Right atrium auricular region (tissue), 2 donors: ENCODE results near the gene CYP46A1. TPM values are rescaled to one million over a fixed set of nuclear protein-coding genes. Genes with fewer than 3 reads are reported as not detected.

Experiments
- DNase-seq: peaks from one replicate; pipeline ENCODE4 v3.0.0-alpha.2; 2019; ENCODE audit warnings: low spot score
- H3K27ac ChIP-seq, 2 donors: fragments of 200-600 bp; sonication (generic); 1 replicate in 1 of 2; 2 replicates in 1 of 2; pipeline ENCODE4 v1.5.1; 2016 to 2019
- H3K27me3 ChIP-seq, 2 donors: fragments of 200-600 bp; sonication (generic); one replicate each; pipeline versions ENCODE4 v1.5.1 to v1.6.0; 2017 to 2019
- H3K36me3 ChIP-seq: fragments of 200-600 bp; sonication (generic); one replicate; pipeline ENCODE4 v1.5.1; 2016
- H3K4me1 ChIP-seq, 2 donors: fragments of 200-600 bp; sonication (generic); one replicate each; pipeline versions ENCODE4 v1.5.1 to v1.6.0; 2017 to 2019
- H3K4me3 ChIP-seq, 2 donors: fragments of 200-600 bp; sonication (generic); 1 replicate in 1 of 2; 2 replicates in 1 of 2; pipeline ENCODE4 v1.5.1; 2017 to 2019; ENCODE audit warnings: mild to moderate bottlenecking in 1 of 2, moderate library complexity in 1 of 2
- H3K9me3 ChIP-seq, 2 donors: fragments of 200-600 bp; sonication (generic); one replicate each; pipeline ENCODE4 v1.5.1; 2019
- CTCF ChIP-seq, 2 donors: fragments of 200-600 bp; sonication (generic); IDR thresholded peaks; one replicate each; pipeline ENCODE4 v1.5.1; 2019; ENCODE audit warnings: antibody characterized with exemption in 2 of 2
- total RNA-seq, 2 donors: library from RNA; depleted of rRNA; stranded (reverse); fragments of >200 nt; gene quantifications; one replicate each; pipeline ENCODE4 v1.1.0, GENCODE V29; 2016

CYP46A1 gene
- total RNA-seq, 2 donors from 2014 or later = 1.4 to 6.9 TPM

GRCh38 chr14:99643343-99643742, 40.8 kb upstream of the CYP46A1 start:
- Histone ChIP-seq H3K27ac (no peak overlapping the region), H3K36me3 (no peaks in the 10 kb centered on the region), H3K9me3 (no peaks in the 10 kb centered on the region), H3K4me1 (peaks cover 0 to 14% of the 10 kb centered on the region in 2 donors), H3K4me3 (no peak overlapping the region), H3K27me3 (no peaks in the 10 kb centered on the region)
- TF ChIP-seq CTCF (IDR thresholded peaks at IDR 0.05) = no peak
- no peak for DNase-seq

- no peak for TF ChIP-seq CTCF (IDR thresholded peaks at IDR 0.05)
- H3K27ac ChIP-seq = no peak overlapping the region
- no peaks in the 10 kb centered on the region for H3K36me3 ChIP-seq
- H3K4me3 ChIP-seq = no peak overlapping the region
- H3K27me3 ChIP-seq = no peaks in the 10 kb centered on the region
- no peak for DNase-seq
- H3K4me1 ChIP-seq = peaks cover 0 to 14% of the 10 kb centered on the region in 2 donors
- H3K9me3 ChIP-seq = no peaks in the 10 kb centered on the region
Observed at GRCh38 chr14:99644035-99644587, 40.0 kb upstream of the CYP46A1 start.

- H3K36me3 ChIP-seq = no peaks in the 10 kb centered on the region
- peaks cover 0 to 14% of the 10 kb centered on the region in 2 donors for H3K4me1 ChIP-seq
- H3K9me3 ChIP-seq = no peaks in the 10 kb centered on the region
- TF ChIP-seq CTCF (IDR thresholded peaks at IDR 0.05) = peak in 1 of 2 donors; percentile 16
- H3K27me3 ChIP-seq = no peaks in the 10 kb centered on the region
- no peak for DNase-seq
- H3K4me3 ChIP-seq = peak within 1 kb of the TSS; percentile 29 to 59
- peak within 1 kb of the TSS; percentile 5 to 65 for H3K27ac ChIP-seq
Observed at GRCh38 chr14:99644723-99645544, 39.2 kb upstream of the CYP46A1 start, which contains the start of gene HHIPL1. Gene HHIPL1 (plus strand): TSS chr14:99645129. CDS start chr14:99645208, 79 bp downstream.

- Histone ChIP-seq H3K27me3 (no peaks in the 10 kb centered on the region), H3K4me3 (peak overlapping the region; percentile 29 to 59), H3K27ac (peak overlapping the region; percentile 5 to 65), H3K9me3 (no peaks in the 10 kb centered on the region), H3K4me1 (peaks cover 0 to 14% of the 10 kb centered on the region in 2 donors), H3K36me3 (no peaks in the 10 kb centered on the region)
- DNase-seq = no peak
- TF ChIP-seq CTCF (IDR thresholded peaks at IDR 0.05) = no peak
Observed at GRCh38 chr14:99645545-99646505, 38.3 kb upstream of the CYP46A1 start.

- no peak overlapping the region for H3K27ac ChIP-seq
- no peaks in the 10 kb centered on the region for H3K27me3 ChIP-seq
- TF ChIP-seq CTCF (IDR thresholded peaks at IDR 0.05) = no peak
- H3K4me3 ChIP-seq = no peak overlapping the region
- DNase-seq = peak; percentile 67
- H3K4me1 ChIP-seq = peaks cover 0 to 14% of the 10 kb centered on the region in 2 donors
- no peaks in the 10 kb centered on the region for H3K9me3 ChIP-seq
- no peaks in the 10 kb centered on the region for H3K36me3 ChIP-seq
Observed at GRCh38 chr14:99647411-99647810, 36.7 kb upstream of the CYP46A1 start.
